Pancreas (tissue), 10 donors: Measurements from ENCODE around the gene TRAPPC5. TPM values are rescaled to one million over a fixed set of nuclear protein-coding genes. Genes with fewer than 3 reads are reported as not detected.

Source experiments
- ATAC-seq, 4 donors: fragments of 200-7000 bp; cut with Tn5 transposase; one replicate each; pipeline versions ENCODE4 v1.8.0 to v1.9.1; 2020; ENCODE audit warnings: mild to moderate bottlenecking in 4 of 4, moderate library complexity in 4 of 4
- DNase-seq, 6 donors: peaks; one replicate each; pipeline ENCODE4 v3.0.0-alpha.2; 2020
- FAIRE-seq: peaks from 2 replicates; lab custom pipeline; 2012; peaks lifted over from hg19 to GRCh38; lab: Jason Lieb, UNC
- H3K27ac ChIP-seq, 4 donors: fragments of 200-600 bp; sonication (generic); 1 replicate in 3 of 4; 2 replicates in 1 of 4; pipeline versions ENCODE4 v1.5.0 to v1.8.0; 2020
- H3K27me3 ChIP-seq, 4 donors: fragments of 200-600 bp; one replicate each; pipeline ENCODE4 v1.8.0; 2021
- H3K36me3 ChIP-seq, 3 donors: fragments of 200-600 bp; sonication (generic) in 1 of 3; one replicate each; pipeline versions ENCODE4 v1.5.0 to v1.8.0; 2020 to 2021
- H3K4me1 ChIP-seq, 3 donors: fragments of 200-600 bp; one replicate each; pipeline ENCODE4 v1.8.0; 2021
- H3K4me3 ChIP-seq, 4 donors: fragments of 200-600 bp; sonication (generic) in 2 of 4; one replicate each; pipeline versions ENCODE4 v1.5.0 to v1.8.0; 2020 to 2021
- H3K9me3 ChIP-seq, 4 donors: fragments of 200-600 bp; one replicate each; pipeline ENCODE4 v1.8.0; 2021
- WGBS, 2 donors: extraction: QIAGEN DNeasy Blood & Tissue Kit; methylation state at CpG; one replicate each; pipeline ENCODE4 v1.1.7; 2013; 5-methylcytosine and 5-hydroxymethylcytosine counted together
- intact Hi-C, 3 donors: fragments of 100-400 bp; cut with DNase I; formaldehyde crosslinking; loops; one replicate each; pipeline versions ENCODE4 v1.11.1 to v1.14.2; 2022
- polyA plus RNA-seq, 2 donors: library from polyadenylated mRNA; stranded (reverse); fragments of 200-250 nt; gene quantifications; one replicate each; pipeline ENCODE4 v1.2.3, GENCODE V29; 2013
- total RNA-seq, 6 donors: library from RNA; stranded (reverse); fragmentation: NEBNext Ultra II Directional in 4 of 6; extraction: Animal tissue kit (Norgen Biotek cat#: 25700) in 4 of 6; gene quantifications; one replicate each; pipeline versions ENCODE4 v1.2.1 to v1.2.4, GENCODE V29; 2021 to 2023
- TF ChIP-seq, protein P1 (sequence below), 4 donors: fragments of 200-600 bp; sonication (generic) in 3 of 4; IDR thresholded peaks; one replicate each; pipeline versions ENCODE4 v1.5.0 to v1.8.0; 2021; ENCODE audit warnings: antibody characterized with exemption in 4 of 4
- donor health status: healthy with polysubstance abuse.
- donor health status: DM: no; HTN: no; CAD: no; lungs with moderate emphysema.
- donor health status: DM: no; HTN: no; CAD: no.
- donor health status: control.
- donor health status: control.
- donor health status: Bipolar disorder and iron deficiency.
- donor health status: DM: yes; HTN: yes; CAD: no.
- donor health status: DM: no; HTN: no; CAD: no.
- donor health status: DM: no; HTN: no; CAD: no.
- donor health status: DM: yes; HTN: yes; CAD: no.

The TRAPPC5 gene
- total and polyA plus RNA-seq, 8 donors: 26.7 to 89.9 (median 43.9) TPM

DNA sequence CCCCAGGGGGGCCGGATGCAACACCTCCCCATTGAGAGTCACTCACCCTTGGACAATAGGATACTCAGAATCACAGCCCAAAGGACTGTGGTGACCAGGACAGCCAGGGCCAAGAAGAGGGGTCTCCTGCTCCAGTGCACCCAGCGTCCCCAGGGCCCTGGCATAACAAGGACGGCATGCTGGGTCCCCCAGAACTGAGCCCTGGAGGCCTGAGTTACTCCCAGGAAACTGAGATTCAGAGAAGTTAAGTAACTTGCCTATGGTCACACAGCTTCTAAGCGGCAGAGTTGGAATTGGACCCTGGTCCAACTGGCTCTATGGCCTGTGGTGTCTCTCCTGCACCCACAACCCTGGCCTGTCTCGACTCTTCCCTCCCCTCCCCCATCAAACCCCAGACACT is 51.0 kb downstream of the TRAPPC5 start:
- H3K36me3 ChIP-seq: no peaks in the 10 kb centered on the region
- no peak overlapping the region for H3K4me3 ChIP-seq
- H3K27ac ChIP-seq: no peak overlapping the region
- intact Hi-C loops: loop anchor here in 1 of 3 donors (5.0 kb wide), 1 partner anchor 201 kb away; no protein-coding TSS in a partner anchor
- TF ChIP-seq, protein P1, sequence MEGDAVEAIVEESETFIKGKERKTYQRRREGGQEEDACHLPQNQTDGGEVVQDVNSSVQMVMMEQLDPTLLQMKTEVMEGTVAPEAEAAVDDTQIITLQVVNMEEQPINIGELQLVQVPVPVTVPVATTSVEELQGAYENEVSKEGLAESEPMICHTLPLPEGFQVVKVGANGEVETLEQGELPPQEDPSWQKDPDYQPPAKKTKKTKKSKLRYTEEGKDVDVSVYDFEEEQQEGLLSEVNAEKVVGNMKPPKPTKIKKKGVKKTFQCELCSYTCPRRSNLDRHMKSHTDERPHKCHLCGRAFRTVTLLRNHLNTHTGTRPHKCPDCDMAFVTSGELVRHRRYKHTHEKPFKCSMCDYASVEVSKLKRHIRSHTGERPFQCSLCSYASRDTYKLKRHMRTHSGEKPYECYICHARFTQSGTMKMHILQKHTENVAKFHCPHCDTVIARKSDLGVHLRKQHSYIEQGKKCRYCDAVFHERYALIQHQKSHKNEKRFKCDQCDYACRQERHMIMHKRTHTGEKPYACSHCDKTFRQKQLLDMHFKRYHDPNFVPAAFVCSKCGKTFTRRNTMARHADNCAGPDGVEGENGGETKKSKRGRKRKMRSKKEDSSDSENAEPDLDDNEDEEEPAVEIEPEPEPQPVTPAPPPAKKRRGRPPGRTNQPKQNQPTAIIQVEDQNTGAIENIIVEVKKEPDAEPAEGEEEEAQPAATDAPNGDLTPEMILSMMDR (IDR thresholded peaks at IDR 0.05): no peak
- peaks cover 0 to 18% (median 2%) of the 10 kb centered on the region in 4 donors for H3K27me3 ChIP-seq
- no peaks in the 10 kb centered on the region for H3K4me1 ChIP-seq
- ATAC-seq: no peak
- WGBS, 2 donors: 51 to 61% methylated on average over 5 of the region's 5 CpGs
- FAIRE-seq: no peak
- no peaks in the 10 kb centered on the region for H3K9me3 ChIP-seq
- no peak for DNase-seq

DNA sequence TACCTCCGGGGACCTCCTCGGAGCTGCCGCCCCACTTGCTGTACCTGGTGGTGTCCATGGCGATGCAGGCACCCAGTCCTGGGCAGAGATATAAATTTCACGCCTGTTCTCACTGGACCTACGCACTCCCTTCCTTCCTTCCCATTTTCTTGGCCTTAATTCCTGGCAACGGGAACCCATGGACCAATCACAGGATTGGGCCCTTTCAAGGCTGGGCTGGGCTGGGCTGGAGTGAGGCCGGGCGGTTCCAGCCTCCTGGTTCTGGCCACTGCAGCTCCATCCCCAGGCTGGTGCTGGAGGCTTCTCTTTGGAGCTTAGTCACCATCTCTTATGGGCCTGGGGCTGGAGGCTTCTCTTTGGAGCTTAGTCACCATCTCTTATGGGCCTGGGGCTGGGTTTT is 51.4 kb downstream of the TRAPPC5 start, which contains the start of gene CLEC4G:
CLEC4G (minus strand) TSS at position 66 of the 400 bp plus-strand sequence; CDS start at position 58, 8 bp downstream.
- no peak for DNase-seq
- no peak within 1 kb of the TSS for H3K27ac ChIP-seq
- H3K36me3 ChIP-seq: no peaks in the 10 kb centered on the region
- intact Hi-C loops: loop anchor here in 1 of 3 donors (5.0 kb wide), 1 partner anchor 200 kb away; no protein-coding TSS in a partner anchor
- TF ChIP-seq, protein P1 (IDR thresholded peaks at IDR 0.05): no peak
- no peaks in the 10 kb centered on the region for H3K9me3 ChIP-seq
- H3K4me1 ChIP-seq: no peaks in the 10 kb centered on the region
- FAIRE-seq: no peak
- no peak within 1 kb of the TSS for H3K4me3 ChIP-seq
- peaks cover 0 to 18% (median 2%) of the 10 kb centered on the region in 4 donors for H3K27me3 ChIP-seq
- WGBS, 2 donors: 50 to 51% methylated on average over 9 of the region's 9 CpGs
- no peak for ATAC-seq

DNA sequence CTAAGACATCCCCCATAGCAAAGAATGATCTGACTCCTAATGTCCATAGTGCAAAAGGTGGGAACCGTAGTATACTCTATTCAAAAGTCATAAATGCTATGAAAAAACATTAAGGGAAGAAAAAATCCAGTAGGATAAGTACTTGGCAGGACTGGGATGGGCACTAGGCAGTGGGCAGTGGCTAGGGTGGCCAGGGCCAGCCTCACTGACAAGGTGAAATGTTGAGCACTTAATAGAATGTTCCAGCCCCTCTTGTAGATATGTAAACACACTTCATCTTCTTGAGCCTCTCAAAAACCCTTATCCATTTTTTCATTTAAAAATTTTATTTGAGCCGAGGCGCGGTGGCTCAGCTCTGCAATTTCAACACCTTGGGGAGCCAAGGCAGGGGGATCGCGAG is 52.7 kb downstream of the TRAPPC5 start:
- no peaks in the 10 kb centered on the region for H3K9me3 ChIP-seq
- H3K27me3 ChIP-seq: peaks cover 0 to 18% (median 2%) of the 10 kb centered on the region in 4 donors
- no peak overlapping the region for H3K4me3 ChIP-seq
- no peaks in the 10 kb centered on the region for H3K4me1 ChIP-seq
- ATAC-seq: no peak
- DNase-seq: no peak
- no peak for FAIRE-seq
- intact Hi-C loops: loop anchor here in 1 of 3 donors (5.0 kb wide), 1 partner anchor 199 kb away; no protein-coding TSS in a partner anchor
- 62 to 81% methylated on average over 6 of the region's 6 CpGs for WGBS, 2 donors
- H3K27ac ChIP-seq: no peak overlapping the region
- no peaks in the 10 kb centered on the region for H3K36me3 ChIP-seq
- TF ChIP-seq, protein P1 (IDR thresholded peaks at IDR 0.05): no peak

DNA sequence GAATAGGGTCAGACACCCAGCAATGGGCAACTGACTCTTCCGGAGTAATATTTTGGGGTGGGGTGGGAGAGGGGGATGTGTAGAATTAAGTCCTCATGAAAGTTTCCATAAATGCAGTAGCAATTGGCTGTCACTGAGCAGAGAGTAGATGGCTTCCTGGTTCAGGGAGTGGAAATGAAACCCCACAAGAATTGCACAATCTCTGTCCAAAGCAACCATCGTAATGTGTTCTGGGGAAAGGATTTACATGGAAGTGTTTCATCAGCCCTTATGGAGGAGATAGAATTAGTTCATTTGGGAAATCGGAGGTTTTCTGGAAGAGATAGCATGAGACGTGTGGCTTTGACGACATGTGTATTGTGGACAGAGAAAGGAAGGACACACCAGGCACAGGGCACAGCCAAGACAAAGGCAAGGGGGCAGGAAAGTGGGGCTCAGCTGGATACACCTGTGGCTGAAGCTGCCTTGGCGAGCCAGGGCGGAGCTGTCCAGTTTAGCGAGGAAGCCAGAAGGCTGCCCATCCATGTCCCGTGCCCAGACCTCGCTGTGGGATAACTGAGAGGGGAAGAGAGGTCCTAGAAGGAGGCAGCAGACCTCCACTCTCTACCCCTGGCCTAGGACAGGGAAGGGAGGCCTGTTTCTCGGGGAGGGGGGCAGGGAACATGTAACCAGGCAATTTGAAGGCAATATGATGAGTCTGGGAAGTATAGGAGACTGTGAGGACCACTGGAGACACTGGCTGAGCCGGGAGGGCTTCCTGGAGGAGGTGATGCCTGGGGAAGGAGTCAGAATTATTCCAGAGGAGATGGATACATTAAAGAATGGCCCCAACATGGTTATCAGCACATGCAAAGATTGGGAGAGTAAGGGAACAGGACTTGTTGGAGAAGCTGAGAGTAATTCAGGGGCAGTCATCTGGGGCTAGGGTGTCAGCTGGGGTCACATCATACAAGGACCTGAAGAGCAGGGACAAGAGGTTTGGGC is 53.9 kb downstream of the TRAPPC5 start:
- TF ChIP-seq, protein P1 (IDR thresholded peaks at IDR 0.05): no peak
- DNase-seq: no peak
- no peak for FAIRE-seq
- Histone ChIP-seq H3K4me1 (no peaks in the 10 kb centered on the region), H3K4me3 (no peak overlapping the region), H3K27me3 (peaks cover 0 to 9% (median 2%) of the 10 kb centered on the region in 4 donors), H3K36me3 (no peaks in the 10 kb centered on the region), H3K9me3 (no peaks in the 10 kb centered on the region), H3K27ac (no peak overlapping the region)
- intact Hi-C loops: loop anchor here in 1 of 3 donors (5.0 kb wide), 1 partner anchor 198 kb away; no protein-coding TSS in a partner anchor
- peak in 2 of 4 donors; percentile 57 to 66 for ATAC-seq
- 37 to 51% methylated on average over 10 to 12 of the region's 12 CpGs for WGBS, 2 donors
